Liver (tissue), 9 donors: Measurements from ENCODE around the gene PLAAT1. TPM values are rescaled to one million over a fixed set of nuclear protein-coding genes. Genes with fewer than 3 reads are reported as not detected.

Experiments
- DNase-seq: peaks from one replicate; pipeline ENCODE4 v3.0.0-alpha.2; 2017; ENCODE audit warnings: low spot score
- H3K27ac ChIP-seq, 2 donors: one replicate each; pipeline ENCODE4 v1.7.0; 2013; ENCODE audit warnings: inconsistent platforms in 2 of 2, low read length in 2 of 2, control low read depth in 1 of 2, low read depth in 1 of 2, mild to moderate bottlenecking in 1 of 2
- H3K27me3 ChIP-seq, 4 donors: one replicate each; pipeline versions ENCODE4 v1.6.1 to v1.7.0; 2013; ENCODE audit warnings: low read length in 3 of 4, inconsistent platforms in 1 of 4, mild to moderate bottlenecking in 1 of 4, moderate library complexity in 1 of 4; ENCODE audit not compliant: control insufficient read depth in 4 of 4, insufficient read depth in 4 of 4
- H3K36me3 ChIP-seq, 4 donors: one replicate each; pipeline versions ENCODE4 v1.6.1 to v1.7.0; 2013; ENCODE audit warnings: low read length in 3 of 4, mild to moderate bottlenecking in 3 of 4, low read depth in 1 of 4, moderate library complexity in 1 of 4; ENCODE audit not compliant: control insufficient read depth in 4 of 4, insufficient read depth in 3 of 4
- H3K4me1 ChIP-seq, 4 donors: one replicate each; pipeline versions ENCODE4 v1.6.1 to v1.7.0; 2013; ENCODE audit warnings: low read length in 3 of 4, mild to moderate bottlenecking in 3 of 4, moderate library complexity in 1 of 4; ENCODE audit not compliant: control insufficient read depth in 4 of 4, insufficient read depth in 4 of 4
- H3K4me3 ChIP-seq, 3 donors: one replicate each; pipeline versions ENCODE4 v1.6.1 to v1.7.0; 2013; ENCODE audit warnings: low read length in 3 of 3, control low read depth in 1 of 3, low read depth in 1 of 3, mild to moderate bottlenecking in 1 of 3
- H3K9ac ChIP-seq, 2 donors: one replicate each; pipeline ENCODE4 v1.7.0; 2013; ENCODE audit warnings: low read length in 2 of 2, mild to moderate bottlenecking in 2 of 2, moderate library complexity in 2 of 2, control low read depth in 1 of 2, low read depth in 1 of 2
- H3K9me3 ChIP-seq, 4 donors: one replicate each; pipeline versions ENCODE4 v1.6.1 to v1.7.0; 2013; ENCODE audit warnings: low read length in 3 of 4; ENCODE audit not compliant: control insufficient read depth in 4 of 4
- EGR1 ChIP-seq, 2 donors: IDR thresholded peaks; 2 replicates each; pipeline ENCODE4 v1.6.1; 2016 to 2018; ENCODE audit warnings: antibody characterized with exemption in 2 of 2, low read depth in 2 of 2
- FOXA1 ChIP-seq: IDR thresholded peaks from 2 replicates; pipeline ENCODE4 v1.6.1; 2016; ENCODE audit warnings: antibody characterized with exemption
- FOXA2 ChIP-seq: IDR thresholded peaks from 2 replicates; pipeline ENCODE4 v1.6.1; 2016; ENCODE audit warnings: antibody characterized with exemption
- GABPA ChIP-seq, 2 donors: IDR thresholded peaks in 1 of 2; conservative IDR thresholded peaks in 1 of 2; 2 replicates each; pipeline ENCODE4 v1.6.1; 2016; ENCODE audit warnings: antibody characterized with exemption in 2 of 2, mild to moderate bottlenecking in 1 of 2, moderate library complexity in 1 of 2
- HNF4A ChIP-seq, 2 donors: conservative IDR thresholded peaks; 2 replicates each; pipeline ENCODE4 v1.6.1; 2016; ENCODE audit warnings: antibody characterized with exemption in 2 of 2, mild to moderate bottlenecking in 2 of 2
- HNF4G ChIP-seq: IDR thresholded peaks from 2 replicates; pipeline ENCODE4 v1.6.1; 2016; ENCODE audit warnings: antibody characterized with exemption
- JUND ChIP-seq, 2 donors: IDR thresholded peaks; 2 replicates each; pipeline ENCODE4 v1.6.1; 2016; ENCODE audit warnings: antibody characterized with exemption in 2 of 2
- MAX ChIP-seq: IDR thresholded peaks from 2 replicates; pipeline ENCODE4 v1.6.1; 2016; ENCODE audit warnings: antibody characterized with exemption
- NR2F2 ChIP-seq: IDR thresholded peaks from 2 replicates; pipeline ENCODE4 v1.6.1; 2016; ENCODE audit warnings: antibody characterized with exemption
- RAD21 ChIP-seq, 2 donors: IDR thresholded peaks; 2 replicates each; pipeline ENCODE4 v1.6.1; 2016; ENCODE audit warnings: antibody characterized with exemption in 2 of 2, mild to moderate bottlenecking in 2 of 2
- REST ChIP-seq: IDR thresholded peaks from 2 replicates; pipeline ENCODE4 v1.6.1; 2016; ENCODE audit warnings: antibody characterized with exemption, mild to moderate bottlenecking
- SP1 ChIP-seq: IDR thresholded peaks from 2 replicates; pipeline ENCODE4 v1.6.1; 2018; ENCODE audit warnings: antibody characterized with exemption, mild to moderate bottlenecking
- TAF1 ChIP-seq: conservative IDR thresholded peaks from 2 replicates; pipeline ENCODE4 v1.6.1; 2016; ENCODE audit warnings: antibody characterized with exemption, mild to moderate bottlenecking
- YY1 ChIP-seq: IDR thresholded peaks from 2 replicates; pipeline ENCODE4 v1.6.1; 2016; ENCODE audit warnings: antibody characterized with exemption, mild to moderate bottlenecking
- WGBS: extraction: QIAGEN DNeasy Blood & Tissue Kit; methylation state at CpG from one replicate; pipeline ENCODE4 v1.1.7; 2013; 5-methylcytosine and 5-hydroxymethylcytosine counted together
- polyA plus RNA-seq, 2 donors: library from polyadenylated mRNA; stranded (reverse) in 1 of 2; unstranded in 1 of 2; fragments of 200-250 nt in 1 of 2; fragments of >200 nt in 1 of 2; fragmentation: Nextera tagmentation in 1 of 2; extraction: Ambion mirVana in 1 of 2; gene quantifications; one replicate each; pipeline versions ENCODE4 v1.2.1 to v1.2.3, GENCODE V29; 2013 to 2015
- total RNA-seq, 2 donors: library from RNA; depleted of rRNA; stranded (reverse); fragments of >200 nt; gene quantifications; one replicate each; pipeline ENCODE4 v1.2.3, GENCODE V29; 2014
- TF ChIP-seq, protein P1 (sequence below): fragments of 150-350 bp; IDR thresholded peaks from 2 replicates; pipeline ENCODE4 v1.5.1; 2017; ENCODE audit warnings: improper control_type of control experiment, low read depth, low read length; ENCODE audit not compliant: missing input control
- TF ChIP-seq, protein P2 (sequence below): IDR thresholded peaks from 2 replicates; pipeline ENCODE4 v1.6.1; 2016; ENCODE audit warnings: antibody characterized with exemption
- TF ChIP-seq, protein P3 (sequence below): IDR thresholded peaks from 2 replicates; pipeline ENCODE4 v1.6.1; 2016; ENCODE audit warnings: antibody characterized with exemption
- donor health status: healthy.
- donor health status: healthy.
- donor health status: healthy.
- donor health status: healthy.
- donor health status: healthy.

PLAAT1 gene
- total and polyA plus RNA-seq, 4 donors = 0.12 to 0.37 (median 0.19) TPM; not detected in 1

DNA sequence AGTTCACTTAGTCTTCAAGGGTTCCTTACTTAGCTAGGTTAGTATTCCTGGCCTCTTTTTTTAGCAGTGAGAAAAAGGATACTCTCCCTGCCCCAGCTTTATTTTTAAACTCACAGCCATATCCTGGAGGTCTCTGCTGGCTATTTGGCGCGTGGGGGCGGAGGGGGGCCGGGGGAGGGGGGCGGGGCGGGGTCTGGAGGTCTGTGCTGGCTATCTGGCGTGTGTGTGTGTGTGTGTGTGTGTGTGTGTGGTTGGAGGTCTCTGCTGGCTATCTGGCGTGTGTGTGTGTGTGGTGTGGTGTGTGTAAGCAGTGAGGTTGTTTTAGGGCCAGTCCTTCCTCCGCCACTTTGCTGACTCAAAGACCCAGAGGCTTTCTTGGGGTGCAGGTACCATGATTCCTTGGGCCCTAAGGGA, 579 bp upstream of the PLAAT1 start:
- Histone ChIP-seq H3K9me3 (no peaks in the 10 kb centered on the region), H3K27ac (no peak overlapping the region), H3K4me3 (peak overlapping the region in 1 of 3 donors; percentile 30), H3K27me3 (peaks cover 0 to 5% (median 1%) of the 10 kb centered on the region in 4 donors), H3K9ac (no peak overlapping the region), H3K4me1 (peaks cover 0 to 6% (median 3%) of the 10 kb centered on the region in 4 donors), H3K36me3 (no peaks in the 10 kb centered on the region)
- 10% methylated on average over 9 of the region's 9 CpGs for WGBS
- peak; percentile 37 for DNase-seq
- TF ChIP-seq, protein P1, sequence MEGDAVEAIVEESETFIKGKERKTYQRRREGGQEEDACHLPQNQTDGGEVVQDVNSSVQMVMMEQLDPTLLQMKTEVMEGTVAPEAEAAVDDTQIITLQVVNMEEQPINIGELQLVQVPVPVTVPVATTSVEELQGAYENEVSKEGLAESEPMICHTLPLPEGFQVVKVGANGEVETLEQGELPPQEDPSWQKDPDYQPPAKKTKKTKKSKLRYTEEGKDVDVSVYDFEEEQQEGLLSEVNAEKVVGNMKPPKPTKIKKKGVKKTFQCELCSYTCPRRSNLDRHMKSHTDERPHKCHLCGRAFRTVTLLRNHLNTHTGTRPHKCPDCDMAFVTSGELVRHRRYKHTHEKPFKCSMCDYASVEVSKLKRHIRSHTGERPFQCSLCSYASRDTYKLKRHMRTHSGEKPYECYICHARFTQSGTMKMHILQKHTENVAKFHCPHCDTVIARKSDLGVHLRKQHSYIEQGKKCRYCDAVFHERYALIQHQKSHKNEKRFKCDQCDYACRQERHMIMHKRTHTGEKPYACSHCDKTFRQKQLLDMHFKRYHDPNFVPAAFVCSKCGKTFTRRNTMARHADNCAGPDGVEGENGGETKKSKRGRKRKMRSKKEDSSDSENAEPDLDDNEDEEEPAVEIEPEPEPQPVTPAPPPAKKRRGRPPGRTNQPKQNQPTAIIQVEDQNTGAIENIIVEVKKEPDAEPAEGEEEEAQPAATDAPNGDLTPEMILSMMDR = no peak
- TF ChIP-seq JUND (IDR thresholded peaks at IDR 0.05) (no peak), MAX (no peak), TAF1 (no peak), SP1 (no peak), GABPA (IDR thresholded peaks at IDR 0.05 in 1 of 2, conservative IDR thresholded peaks at IDR 0.05 in 1 of 2) (no peak), EGR1 (IDR thresholded peaks at IDR 0.05; ENCODE audit: low read depth in 2 of 2) (no peak), FOXA2 (no peak), NR2F2 (no peak), REST (no peak), FOXA1 (no peak), HNF4A (conservative IDR thresholded peaks at IDR 0.05) (no peak), HNF4G (no peak), RAD21 (IDR thresholded peaks at IDR 0.05) (no peak), YY1 (no peak)
- TF ChIP-seq, protein P2, sequence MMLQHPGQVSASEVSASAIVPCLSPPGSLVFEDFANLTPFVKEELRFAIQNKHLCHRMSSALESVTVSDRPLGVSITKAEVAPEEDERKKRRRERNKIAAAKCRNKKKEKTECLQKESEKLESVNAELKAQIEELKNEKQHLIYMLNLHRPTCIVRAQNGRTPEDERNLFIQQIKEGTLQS = no peak
- TF ChIP-seq, protein P3, sequence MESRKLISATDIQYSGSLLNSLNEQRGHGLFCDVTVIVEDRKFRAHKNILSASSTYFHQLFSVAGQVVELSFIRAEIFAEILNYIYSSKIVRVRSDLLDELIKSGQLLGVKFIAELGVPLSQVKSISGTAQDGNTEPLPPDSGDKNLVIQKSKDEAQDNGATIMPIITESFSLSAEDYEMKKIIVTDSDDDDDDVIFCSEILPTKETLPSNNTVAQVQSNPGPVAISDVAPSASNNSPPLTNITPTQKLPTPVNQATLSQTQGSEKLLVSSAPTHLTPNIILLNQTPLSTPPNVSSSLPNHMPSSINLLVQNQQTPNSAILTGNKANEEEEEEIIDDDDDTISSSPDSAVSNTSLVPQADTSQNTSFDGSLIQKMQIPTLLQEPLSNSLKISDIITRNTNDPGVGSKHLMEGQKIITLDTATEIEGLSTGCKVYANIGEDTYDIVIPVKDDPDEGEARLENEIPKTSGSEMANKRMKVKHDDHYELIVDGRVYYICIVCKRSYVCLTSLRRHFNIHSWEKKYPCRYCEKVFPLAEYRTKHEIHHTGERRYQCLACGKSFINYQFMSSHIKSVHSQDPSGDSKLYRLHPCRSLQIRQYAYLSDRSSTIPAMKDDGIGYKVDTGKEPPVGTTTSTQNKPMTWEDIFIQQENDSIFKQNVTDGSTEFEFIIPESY = no peak
